ENCODE data around the gene SORBS1.
"Not testable (repeated sequence)": the region's sequence is repeated elsewhere in the genome, so short reads cannot be mapped to it uniquely, and the experiment has no call there.

- TF ChIP-seq POLR2AphosphoS5 (IDR thresholded peaks at IDR 0.05; ENCODE audit: low read depth); CTCF (IDR thresholded peaks at IDR 0.05; ENCODE audit: insufficient read depth, low read length): not testable (repeated sequence)
Observed at GRCh38 chr10:95347402-95347766, 213.8 kb downstream of the SORBS1 start.
